ENCODE results near the gene TAF11L4. TPM values are rescaled to one million over a fixed set of nuclear protein-coding genes. Genes with fewer than 3 reads are reported as not detected.

TAF11L4 gene
- total and polyA plus RNA-seq, 2 of the 4 experiments (the other 2 are of a cell fraction): not detected

- intact Hi-C loops (cut with micrococcal nuclease): no loop called here
- dilution Hi-C loops (cut with HindIII; ENCODE audit: low sequenced_read_pairs, unreplicated experiment): no loop called here
- WGBS, 2 experiments (ENCODE audit: extremely low coverage in 2 of 2, insufficient read length in 1 of 2): no CpG with 5 or more reads among the region's 4 CpGs
These were observed 24.2 kb upstream of the TAF11L4 start for GRCh38 chr5:17497446-17497845.

More at GRCh38 chr5:17497446-17497845, 24.2 kb upstream of the TAF11L4 start:
- Histone ChIP-seq H4K20me1 (ENCODE audit: insufficient read depth, low read length) (no peaks in the 10 kb centered on the region), H3K14ac (replicated peaks; ENCODE audit: low read depth, low read length) (no peak overlapping the region), H2BK20ac (ENCODE audit: low read depth, low read length) (no peak overlapping the region), H2BK5ac (ENCODE audit: low read depth, low read length, poor library complexity, severe bottlenecking) (no peak overlapping the region), H3K27ac (ENCODE audit: insufficient read depth, low read length) (no peak overlapping the region), H3K9ac (ENCODE audit: low read depth, low read length) (no peak overlapping the region), H2AK9ac (replicated peaks; ENCODE audit: low read depth, low read length, poor library complexity) (no peak overlapping the region), H2BK120ac (ENCODE audit: low read depth, low read length) (no peak overlapping the region), H3K9me1 (ENCODE audit: insufficient read depth, low read length) (no peaks in the 10 kb centered on the region), H2BK15ac (ENCODE audit: low read depth, low read length) (no peak overlapping the region), H3K18ac (ENCODE audit: low read depth, low read length) (no peak overlapping the region), H3K36me3 (ENCODE audit: control insufficient read depth, insufficient read depth, low read length) (no peaks in the 10 kb centered on the region), H4K5ac (ENCODE audit: low read depth, low read length) (no peak overlapping the region), H2AK5ac (ENCODE audit: low read depth, low read length) (no peak overlapping the region), H2AFZ (replicated peaks; ENCODE audit: low read length, poor library complexity) (no peak overlapping the region), H3K4me3 (ENCODE audit: insufficient read depth, low read depth, low read length) (no peak overlapping the region), H3K27me3 (ENCODE audit: control insufficient read depth, insufficient read depth, low read length) (peaks cover 4% of the 10 kb centered on the region), H4K91ac (ENCODE audit: insufficient read depth, low read depth, low read length) (no peak overlapping the region), H3K9me3 (ENCODE audit: control insufficient read depth, insufficient read depth, low read length) (no peaks in the 10 kb centered on the region), H3K23ac (ENCODE audit: low read depth, low read length) (no peak overlapping the region), H3K4me1 (ENCODE audit: control insufficient read depth, insufficient read depth, low read length) (no peaks in the 10 kb centered on the region), H4K8ac (ENCODE audit: low read depth in 2 of 2, low read length in 2 of 2) (no peak overlapping the region), H3K56ac (ENCODE audit: extremely low read depth, insufficient read depth, low read length) (no peak overlapping the region), H3K79me1 (ENCODE audit: low read depth in 1 of 2, low read length in 2 of 2) (no peaks in the 10 kb centered on the region), H3K4me2 (ENCODE audit: low read depth, low read length) (no peak overlapping the region), H3K4ac (ENCODE audit: low read depth, low read length) (no peak overlapping the region)
- no peak for ATAC-seq (ENCODE audit: low read depth)
- POLR2A ChIA-PET (ENCODE audit: unreplicated experiment): no interaction called here
- BruUV-seq (replicated peaks): no TSS peak
- CTCF ChIA-PET: no interaction called here
- TF ChIP-seq MAZ (IDR thresholded peaks at IDR 0.05; ENCODE audit: borderline replicate concordance, low read depth, low read length): no peak
- TF ChIP-seq BHLHE40 (IDR thresholded peaks at IDR 0.05; ENCODE audit: low read depth, low read length): no peak
- TF ChIP-seq, protein P1, sequence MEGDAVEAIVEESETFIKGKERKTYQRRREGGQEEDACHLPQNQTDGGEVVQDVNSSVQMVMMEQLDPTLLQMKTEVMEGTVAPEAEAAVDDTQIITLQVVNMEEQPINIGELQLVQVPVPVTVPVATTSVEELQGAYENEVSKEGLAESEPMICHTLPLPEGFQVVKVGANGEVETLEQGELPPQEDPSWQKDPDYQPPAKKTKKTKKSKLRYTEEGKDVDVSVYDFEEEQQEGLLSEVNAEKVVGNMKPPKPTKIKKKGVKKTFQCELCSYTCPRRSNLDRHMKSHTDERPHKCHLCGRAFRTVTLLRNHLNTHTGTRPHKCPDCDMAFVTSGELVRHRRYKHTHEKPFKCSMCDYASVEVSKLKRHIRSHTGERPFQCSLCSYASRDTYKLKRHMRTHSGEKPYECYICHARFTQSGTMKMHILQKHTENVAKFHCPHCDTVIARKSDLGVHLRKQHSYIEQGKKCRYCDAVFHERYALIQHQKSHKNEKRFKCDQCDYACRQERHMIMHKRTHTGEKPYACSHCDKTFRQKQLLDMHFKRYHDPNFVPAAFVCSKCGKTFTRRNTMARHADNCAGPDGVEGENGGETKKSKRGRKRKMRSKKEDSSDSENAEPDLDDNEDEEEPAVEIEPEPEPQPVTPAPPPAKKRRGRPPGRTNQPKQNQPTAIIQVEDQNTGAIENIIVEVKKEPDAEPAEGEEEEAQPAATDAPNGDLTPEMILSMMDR (conservative IDR thresholded peaks at IDR 0.05; ENCODE audit: low read depth, low read length): no peak
- TF ChIP-seq, protein P2, sequence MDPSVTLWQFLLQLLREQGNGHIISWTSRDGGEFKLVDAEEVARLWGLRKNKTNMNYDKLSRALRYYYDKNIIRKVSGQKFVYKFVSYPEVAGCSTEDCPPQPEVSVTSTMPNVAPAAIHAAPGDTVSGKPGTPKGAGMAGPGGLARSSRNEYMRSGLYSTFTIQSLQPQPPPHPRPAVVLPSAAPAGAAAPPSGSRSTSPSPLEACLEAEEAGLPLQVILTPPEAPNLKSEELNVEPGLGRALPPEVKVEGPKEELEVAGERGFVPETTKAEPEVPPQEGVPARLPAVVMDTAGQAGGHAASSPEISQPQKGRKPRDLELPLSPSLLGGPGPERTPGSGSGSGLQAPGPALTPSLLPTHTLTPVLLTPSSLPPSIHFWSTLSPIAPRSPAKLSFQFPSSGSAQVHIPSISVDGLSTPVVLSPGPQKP (IDR thresholded peaks at IDR 0.05; ENCODE audit: borderline replicate concordance, low read depth, low read length): no peak
- no peak for TF ChIP-seq MXI1 (IDR thresholded peaks at IDR 0.05; ENCODE audit: borderline replicate concordance, low read depth, low read length)
- TF ChIP-seq RFX5 (IDR thresholded peaks at IDR 0.05; ENCODE audit: low read depth, low read length): no peak
- no peak for TF ChIP-seq CEBPB (IDR thresholded peaks at IDR 0.05; ENCODE audit: low read depth, low read length)
- no peak for TF ChIP-seq POLR2A (IDR thresholded peaks at IDR 0.05; ENCODE audit: low read depth, low read length)
- no peak for TF ChIP-seq RAD21 (IDR thresholded peaks at IDR 0.05; ENCODE audit: low read length)
- TF ChIP-seq USF2 (IDR thresholded peaks at IDR 0.05; ENCODE audit: low read depth, low read length): no peak
- TF ChIP-seq SMC3 (IDR thresholded peaks at IDR 0.05; ENCODE audit: low read depth, low read length): no peak
- no peak for TF ChIP-seq RCOR1 (IDR thresholded peaks at IDR 0.05; ENCODE audit: insufficient replicate concordance, low read length)
- no peak for TF ChIP-seq FOS (IDR thresholded peaks at IDR 0.05; ENCODE audit: low read depth, low read length)
- TF ChIP-seq NFE2L2 (IDR thresholded peaks at IDR 0.05; ENCODE audit: low read depth, low read length): no peak
- no peak for TF ChIP-seq MAFK (IDR thresholded peaks at IDR 0.05; ENCODE audit: low read depth, low read length)
- TF ChIP-seq CHD1 (IDR thresholded peaks at IDR 0.05; ENCODE audit: low read depth, low read length): no peak
- in situ Hi-C loops (cut with MboI; ENCODE audit: low sequenced_read_pairs): no loop called here
- DNase-seq: no peak
